CD4-positive, alpha-beta T cell (primary cell): ENCODE measurements around the gene COL19A1. TPM values are rescaled to one million over a fixed set of nuclear protein-coding genes. Genes with fewer than 3 reads are reported as not detected.

Source experiments
- ATAC-seq: fragments of 200-7000 bp; cut with Tn5 transposase; one replicate; pipeline ENCODE4 v1.10.0; 2022; ENCODE audit warnings: mild to moderate bottlenecking; ENCODE audit not compliant: poor library complexity
- CTCF ChIA-PET: fragments of 350-600 bp; sonication (Branson Sonifier 250); formaldehyde crosslinking; loops from one replicate; lab custom pipeline; 2021; ENCODE audit warnings: antibody characterized with exemption, inconsistent platforms; lab: Charles Lee
- POLR2A ChIA-PET: fragments of 350-600 bp; sonication (Branson Sonifier 250); formaldehyde crosslinking; loops from one replicate; lab custom pipeline; 2021; ENCODE audit warnings: antibody characterized with exemption, inconsistent platforms; lab: Charles Lee
- DNase-seq, 14 experiments: peaks; one replicate each; pipeline ENCODE4 v3.0.0-alpha.2; 2013 to 2020; ENCODE audit warnings: mixed read lengths in 2 of 14
- H3K27ac ChIP-seq, 2 donors: one replicate each; pipeline versions ENCODE4 v1.5.1 to v1.7.0; 2013; ENCODE audit warnings: low read length in 2 of 2, low read depth in 1 of 2, mild to moderate bottlenecking in 1 of 2
- H3K27me3 ChIP-seq, 2 experiments: 1 replicate in 1 of 2; 2 replicates in 1 of 2; pipeline versions ENCODE4 v1.6.1 to v1.7.0; 2013; ENCODE audit warnings: low read length in 2 of 2, control low read depth in 1 of 2, mild to moderate bottlenecking in 1 of 2, moderate library complexity in 1 of 2; ENCODE audit not compliant: insufficient read depth in 2 of 2, control insufficient read depth in 1 of 2
- H3K36me3 ChIP-seq: one replicate; pipeline ENCODE4 v1.6.1; 2013; ENCODE audit warnings: low read length, control low read depth; ENCODE audit not compliant: insufficient read depth
- H3K4me1 ChIP-seq: one replicate; pipeline ENCODE4 v1.6.1; 2013; ENCODE audit warnings: low read length, control low read depth; ENCODE audit not compliant: insufficient read depth
- H3K4me3 ChIP-seq: one replicate; pipeline ENCODE4 v1.5.1; 2013; ENCODE audit warnings: mild to moderate bottlenecking, low read length, moderate library complexity
- H3K9me3 ChIP-seq, 2 experiments: 1 replicate in 1 of 2; 2 replicates in 1 of 2; pipeline versions ENCODE4 v1.6.1 to v1.7.0; 2013; ENCODE audit warnings: low read length in 2 of 2, mild to moderate bottlenecking in 2 of 2, control low read depth in 1 of 2, moderate library complexity in 1 of 2; ENCODE audit not compliant: control insufficient read depth in 1 of 2, insufficient read depth in 1 of 2
- H3K27ac Mint-ChIP-seq: one replicate; pipeline ENCODE4 v1.8.0; 2020; ENCODE audit warnings: mixed read lengths
- H3K27me3 Mint-ChIP-seq: one replicate; pipeline ENCODE4 v1.8.0; 2021; ENCODE audit warnings: mixed read lengths
- H3K36me3 Mint-ChIP-seq: one replicate; pipeline ENCODE4 v1.8.0; 2021; ENCODE audit warnings: low read depth, mixed read lengths
- H3K4me1 Mint-ChIP-seq: one replicate; pipeline ENCODE4 v1.8.0; 2021; ENCODE audit warnings: low read depth, mixed read lengths
- H3K4me3 Mint-ChIP-seq: one replicate; pipeline ENCODE4 v1.8.0; 2020; ENCODE audit warnings: mild to moderate bottlenecking, mixed read lengths
- H3K9me3 Mint-ChIP-seq: one replicate; pipeline ENCODE4 v1.8.0; 2020; ENCODE audit warnings: mixed read lengths
- CTCF ChIP-seq: fragments of 200-600 bp; IDR thresholded peaks from one replicate; pipeline ENCODE4 v1.8.0; 2022; ENCODE audit warnings: antibody characterized with exemption, mild to moderate bottlenecking
- intact Hi-C, 2 experiments: fragments of 100-400 bp; cut with DNase I in 1 of 2; cut with micrococcal nuclease in 1 of 2; formaldehyde crosslinking; loops; one replicate each; pipeline versions ENCODE4 v1.15.1 to v1.9.0; 2023 to 2025; cut with DNase I, micrococcal nuclease
- total RNA-seq, 174 experiments: library from RNA in 2 of 174; stranded (reverse) in 2 of 174; gene quantifications; one replicate each; pipeline ENCODE4 v1.2.3 and lab custom pipeline; 2021 to 2026

Gene COL19A1
- total RNA-seq, 2 experiments from 2014 or later = not detected

- ChIA-PET POLR2A (no interaction called here), CTCF (no interaction called here)
- no peaks in the 10 kb centered on the region for H3K27me3 ChIP-seq
- H3K9me3 Mint-ChIP-seq = no peaks in the 10 kb centered on the region
- no peak overlapping the region for H3K27ac Mint-ChIP-seq
- ATAC-seq (no peak), DNase-seq (no peak)
- H3K4me1 Mint-ChIP-seq = no peaks in the 10 kb centered on the region
- H3K4me3 ChIP-seq = no peak overlapping the region
- intact Hi-C loops = no loop called here
- peaks cover 0 to 3% of the 10 kb centered on the region in 2 experiments for H3K9me3 ChIP-seq
- H3K4me1 ChIP-seq = no peaks in the 10 kb centered on the region
- no peak overlapping the region for H3K27ac ChIP-seq
- no peak overlapping the region for H3K4me3 Mint-ChIP-seq
- H3K27me3 Mint-ChIP-seq = peaks cover 3% of the 10 kb centered on the region
- H3K36me3 Mint-ChIP-seq = no peaks in the 10 kb centered on the region
- TF ChIP-seq CTCF = no peak
- H3K36me3 ChIP-seq = no peaks in the 10 kb centered on the region
Measured at GRCh38 chr6:70133246-70133645, 266.9 kb downstream of the COL19A1 start.

GRCh38 chr6:70134542-70134941 is 268.2 kb downstream of the COL19A1 start:
- H3K4me1 ChIP-seq = no peaks in the 10 kb centered on the region
- H3K4me3 ChIP-seq = no peak overlapping the region
- H3K36me3 ChIP-seq = no peaks in the 10 kb centered on the region
- no peaks in the 10 kb centered on the region for H3K36me3 Mint-ChIP-seq
- no peaks in the 10 kb centered on the region for H3K4me1 Mint-ChIP-seq
- TF ChIP-seq CTCF = no peak
- no peak for ATAC-seq
- H3K4me3 Mint-ChIP-seq = no peak overlapping the region
- H3K27ac Mint-ChIP-seq = no peak overlapping the region
- H3K27ac ChIP-seq = no peak overlapping the region
- H3K9me3 Mint-ChIP-seq = no peaks in the 10 kb centered on the region
- intact Hi-C loops = no loop called here
- ChIA-PET CTCF (no interaction called here), POLR2A (no interaction called here)
- peaks cover 3% of the 10 kb centered on the region for H3K27me3 Mint-ChIP-seq
- H3K27me3 ChIP-seq = no peaks in the 10 kb centered on the region
- no peak for DNase-seq
- peaks cover 0 to 3% of the 10 kb centered on the region in 2 experiments for H3K9me3 ChIP-seq

- H3K4me3 Mint-ChIP-seq = no peak overlapping the region
- CTCF ChIA-PET = no interaction called here
- H3K36me3 ChIP-seq = no peaks in the 10 kb centered on the region
Measured at GRCh38 chr6:70135219-70136160, 269.1 kb downstream of the COL19A1 start.

More at GRCh38 chr6:70135219-70136160, 269.1 kb downstream of the COL19A1 start:
- no peaks in the 10 kb centered on the region for H3K27me3 ChIP-seq
- intact Hi-C loops = no loop called here
- TF ChIP-seq CTCF = no peak
- H3K4me3 ChIP-seq = no peak overlapping the region
- ATAC-seq (no peak), DNase-seq (no peak)
- no peak overlapping the region for H3K27ac Mint-ChIP-seq
- H3K27me3 Mint-ChIP-seq = no peaks in the 10 kb centered on the region
- H3K4me1 ChIP-seq = no peaks in the 10 kb centered on the region
- POLR2A ChIA-PET = no interaction called here
- H3K36me3 Mint-ChIP-seq = no peaks in the 10 kb centered on the region
- peaks cover 0 to 2% of the 10 kb centered on the region in 2 experiments for H3K9me3 ChIP-seq
- H3K27ac ChIP-seq = no peak overlapping the region
- no peaks in the 10 kb centered on the region for H3K4me1 Mint-ChIP-seq
- H3K9me3 Mint-ChIP-seq = no peaks in the 10 kb centered on the region
